WTC11 (cell line): ENCODE measurements around the gene SERPINI2. TPM values are rescaled to one million over a fixed set of nuclear protein-coding genes. Genes with fewer than 3 reads are reported as not detected.

Experiments
- ATAC-seq: fragments of 200-7000 bp; cut with Tn5 transposase; 2 replicates; pipeline ENCODE4 v1.10.0; 2021; ENCODE audit warnings: mild to moderate bottlenecking, moderate library complexity
- CTCF ChIA-PET: fragments of 300-600 bp; sonication (Branson Sonifier 250); formaldehyde crosslinking; loops from one replicate; lab custom pipeline; 2021; ENCODE audit warnings: antibody characterized with exemption; lab: Charles Lee
- POLR2A ChIA-PET: fragments of 350-600 bp; sonication (Branson Sonifier 250); formaldehyde crosslinking; loops from one replicate; lab custom pipeline; 2021; ENCODE audit warnings: antibody characterized with exemption; lab: Charles Lee
- DNase-seq: peaks from one replicate; pipeline ENCODE4 v3.0.0; 2021; ENCODE audit warnings: low spot score
- H3K27ac Mint-ChIP-seq: 2 replicates; pipeline ENCODE4 v1.8.0; 2021; ENCODE audit warnings: mixed read lengths
- H3K27me3 Mint-ChIP-seq: 2 replicates; pipeline ENCODE4 v1.8.0; 2021; ENCODE audit warnings: low read depth, mild to moderate bottlenecking, moderate library complexity, mixed read lengths
- H3K36me3 Mint-ChIP-seq: 2 replicates; pipeline ENCODE4 v1.8.0; 2021; ENCODE audit warnings: mixed read lengths
- H3K4me1 Mint-ChIP-seq: 2 replicates; pipeline ENCODE4 v1.8.0; 2022; ENCODE audit warnings: mixed read lengths
- H3K4me3 Mint-ChIP-seq: 2 replicates; pipeline ENCODE4 v1.8.0; 2021; ENCODE audit warnings: mild to moderate bottlenecking, moderate library complexity, mixed read lengths
- H3K9me3 Mint-ChIP-seq: 2 replicates; pipeline ENCODE4 v1.8.0; 2021; ENCODE audit warnings: mixed read lengths
- CREB1 ChIP-seq: sonication (generic); formaldehyde crosslinking; IDR thresholded peaks from 2 replicates; pipeline ENCODE4 v1.8.0; 2023; ENCODE audit warnings: mild to moderate bottlenecking, missing genetic modification reagents
- ESRRA ChIP-seq: sonication (generic); formaldehyde crosslinking; IDR thresholded peaks from 2 replicates; pipeline ENCODE4 v1.8.1; 2022; ENCODE audit warnings: mild to moderate bottlenecking, missing genetic modification reagents, borderline replicate concordance
- FOXK1 ChIP-seq: sonication (generic); formaldehyde crosslinking; IDR thresholded peaks from 2 replicates; pipeline ENCODE4 v1.8.0; 2022; ENCODE audit warnings: mild to moderate bottlenecking, moderate library complexity, missing genetic modification reagents
- GRHL2 ChIP-seq: fragments of 250-450 bp; sonication (Bioruptor Pico); IDR thresholded peaks from 2 replicates; pipeline ENCODE4 v1.8.0; 2022; ENCODE audit warnings: mild to moderate bottlenecking, moderate library complexity; ENCODE audit not compliant: insufficient replicate concordance, severe bottlenecking
- GTF2I ChIP-seq: fragments of 250-450 bp; sonication (Bioruptor Pico); conservative IDR thresholded peaks from 2 replicates; pipeline ENCODE4 v1.4.0; 2021; ENCODE audit warnings: mild to moderate bottlenecking
- JAZF1 ChIP-seq: fragments of 250-450 bp; sonication (Bioruptor Pico); IDR thresholded peaks from 2 replicates; pipeline ENCODE4 v1.9.0; 2021; ENCODE audit warnings: moderate library complexity, mild to moderate bottlenecking, inconsistent platforms
- KAT7 ChIP-seq: sonication (generic); formaldehyde crosslinking; IDR thresholded peaks from 2 replicates; pipeline ENCODE4 v1.8.1; 2023; ENCODE audit warnings: missing genetic modification reagents, mild to moderate bottlenecking, borderline replicate concordance
- NFYB ChIP-seq: sonication (generic); formaldehyde crosslinking; conservative IDR thresholded peaks from 2 replicates; pipeline ENCODE4 v1.8.0; 2022; ENCODE audit warnings: low read depth, missing genetic modification reagents
- RORB ChIP-seq: fragments of 250-450 bp; sonication (Bioruptor Pico); IDR thresholded peaks from 2 replicates; pipeline ENCODE4 v1.9.0; 2021; ENCODE audit warnings: mild to moderate bottlenecking
- ZBTB21 ChIP-seq: sonication (generic); formaldehyde crosslinking; IDR thresholded peaks from 2 replicates; pipeline ENCODE4 v1.8.1; 2023; ENCODE audit warnings: mild to moderate bottlenecking, missing genetic modification reagents, borderline replicate concordance
- ZNF121 ChIP-seq: sonication (generic); formaldehyde crosslinking; IDR thresholded peaks from 2 replicates; pipeline ENCODE4 v1.8.0; 2023; ENCODE audit warnings: missing genetic modification reagents
- ZNF263 ChIP-seq: sonication (generic); formaldehyde crosslinking; IDR thresholded peaks from 2 replicates; pipeline ENCODE4 v1.8.1; 2022; ENCODE audit warnings: low read depth, mild to moderate bottlenecking, moderate library complexity, missing genetic modification reagents
- ZNF317 ChIP-seq: sonication (generic); formaldehyde crosslinking; IDR thresholded peaks from 2 replicates; pipeline ENCODE4 v1.8.1; 2023; ENCODE audit warnings: low read depth, mild to moderate bottlenecking, moderate library complexity, missing genetic modification reagents, borderline replicate concordance
- ZNF671 ChIP-seq: fragments of 250-450 bp; sonication (Bioruptor Pico); IDR thresholded peaks from 2 replicates; pipeline ENCODE4 v1.8.0; 2021; ENCODE audit warnings: mild to moderate bottlenecking
- total RNA-seq: library from RNA; stranded (reverse); gene quantifications from 3 replicates; pipeline ENCODE4 v1.2.3, GENCODE V29; 2021
- TF ChIP-seq, protein P1 (sequence below): fragments of 250-450 bp; sonication (Bioruptor Pico); conservative IDR thresholded peaks from 2 replicates; pipeline ENCODE4 v1.9.0; 2021; ENCODE audit warnings: mild to moderate bottlenecking
- TF ChIP-seq, protein P2 (sequence below): sonication (generic); formaldehyde crosslinking; conservative IDR thresholded peaks from 2 replicates; pipeline ENCODE4 v1.8.1; 2023; ENCODE audit warnings: mild to moderate bottlenecking, low read depth, missing genetic modification reagents, moderate library complexity
- TF ChIP-seq, protein P3 (sequence below): sonication (generic); formaldehyde crosslinking; IDR thresholded peaks from 2 replicates; pipeline ENCODE4 v1.8.1; 2022; ENCODE audit warnings: low read depth, missing genetic modification reagents, borderline replicate concordance
- TF ChIP-seq, protein P4 (sequence below): fragments of 200-600 bp; IDR thresholded peaks from 2 replicates; pipeline ENCODE4 v1.8.0; 2022; ENCODE audit warnings: antibody characterized with exemption
- TF ChIP-seq, protein P5 (sequence below): sonication (generic); formaldehyde crosslinking; IDR thresholded peaks from 2 replicates; pipeline ENCODE4 v1.8.0; 2022; ENCODE audit warnings: mild to moderate bottlenecking, missing genetic modification reagents
- TF ChIP-seq, protein P6 (sequence below): sonication (generic); formaldehyde crosslinking; IDR thresholded peaks from 2 replicates; pipeline ENCODE4 v1.8.1; 2023; ENCODE audit warnings: mild to moderate bottlenecking, missing genetic modification reagents
- TF ChIP-seq, protein P7 (sequence below): sonication (generic); formaldehyde crosslinking; IDR thresholded peaks from 2 replicates; pipeline ENCODE4 v1.8.1; 2022; ENCODE audit warnings: low read depth, mild to moderate bottlenecking, moderate library complexity, missing genetic modification reagents, borderline replicate concordance

Gene SERPINI2
- total RNA-seq, 1 experiment from 2014 or later: not detected

DNA sequence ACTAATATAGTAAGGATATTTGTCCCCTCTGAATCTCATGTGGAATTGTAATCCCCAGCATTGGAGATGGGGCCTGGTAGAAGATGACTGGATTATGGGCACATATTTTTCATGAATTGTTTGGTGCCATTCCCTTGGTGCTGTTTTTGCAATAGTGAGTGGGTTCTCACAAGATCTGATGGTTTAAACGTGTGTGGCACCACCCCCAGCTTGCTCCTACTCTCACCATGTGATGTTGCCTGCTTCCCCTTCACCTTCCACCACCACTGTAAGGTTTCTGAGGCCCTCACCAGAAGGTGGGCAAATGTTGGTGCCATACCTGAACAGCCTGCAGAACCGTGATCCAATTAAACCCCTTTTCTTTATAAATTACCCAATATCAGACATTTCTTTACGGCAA, 28.1 kb upstream of the SERPINI2 start (continued):
- TF ChIP-seq, protein P1, sequence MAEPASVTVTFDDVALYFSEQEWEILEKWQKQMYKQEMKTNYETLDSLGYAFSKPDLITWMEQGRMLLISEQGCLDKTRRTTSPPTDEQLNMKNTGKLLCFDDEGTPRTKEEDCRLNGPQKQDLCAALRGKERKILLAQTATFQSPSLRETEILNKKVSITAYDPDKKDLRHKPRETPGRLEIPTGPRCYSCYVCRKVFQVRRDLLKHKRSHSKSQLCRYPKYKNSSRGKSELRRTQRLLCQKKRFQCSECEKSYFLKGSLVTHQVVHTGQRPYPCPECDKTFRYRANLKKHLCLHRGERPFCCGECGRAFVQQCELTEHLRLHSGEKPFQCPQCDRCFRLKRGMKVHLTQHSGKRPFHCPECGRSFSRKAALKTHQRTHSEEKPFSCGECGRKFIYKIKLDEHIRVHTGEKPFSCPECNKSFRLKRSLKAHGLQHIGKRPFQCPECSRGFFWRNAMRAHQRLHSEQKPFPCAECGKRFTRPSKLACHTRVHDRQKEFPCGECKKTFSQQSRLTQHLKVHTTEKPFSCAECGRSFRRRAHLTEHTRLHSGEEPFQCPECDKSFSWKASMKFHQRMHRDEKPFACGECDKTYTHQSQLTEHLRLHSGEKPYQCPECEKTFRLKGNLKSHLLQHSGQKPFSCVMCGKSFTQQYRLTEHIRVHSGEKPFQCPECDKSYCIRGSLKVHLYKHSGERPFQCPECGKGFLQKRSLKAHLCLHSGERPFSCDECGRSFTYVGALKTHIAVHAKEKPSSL: no peak
- TF ChIP-seq ZBTB21 (no peak), ZNF263 (no peak), GTF2I (CRISPR knock-in tag) (no peak), NFYB (no peak), GRHL2 (no peak), ZNF317 (CRISPR knock-in tag) (no peak), FOXK1 (no peak)
- TF ChIP-seq, protein P2, sequence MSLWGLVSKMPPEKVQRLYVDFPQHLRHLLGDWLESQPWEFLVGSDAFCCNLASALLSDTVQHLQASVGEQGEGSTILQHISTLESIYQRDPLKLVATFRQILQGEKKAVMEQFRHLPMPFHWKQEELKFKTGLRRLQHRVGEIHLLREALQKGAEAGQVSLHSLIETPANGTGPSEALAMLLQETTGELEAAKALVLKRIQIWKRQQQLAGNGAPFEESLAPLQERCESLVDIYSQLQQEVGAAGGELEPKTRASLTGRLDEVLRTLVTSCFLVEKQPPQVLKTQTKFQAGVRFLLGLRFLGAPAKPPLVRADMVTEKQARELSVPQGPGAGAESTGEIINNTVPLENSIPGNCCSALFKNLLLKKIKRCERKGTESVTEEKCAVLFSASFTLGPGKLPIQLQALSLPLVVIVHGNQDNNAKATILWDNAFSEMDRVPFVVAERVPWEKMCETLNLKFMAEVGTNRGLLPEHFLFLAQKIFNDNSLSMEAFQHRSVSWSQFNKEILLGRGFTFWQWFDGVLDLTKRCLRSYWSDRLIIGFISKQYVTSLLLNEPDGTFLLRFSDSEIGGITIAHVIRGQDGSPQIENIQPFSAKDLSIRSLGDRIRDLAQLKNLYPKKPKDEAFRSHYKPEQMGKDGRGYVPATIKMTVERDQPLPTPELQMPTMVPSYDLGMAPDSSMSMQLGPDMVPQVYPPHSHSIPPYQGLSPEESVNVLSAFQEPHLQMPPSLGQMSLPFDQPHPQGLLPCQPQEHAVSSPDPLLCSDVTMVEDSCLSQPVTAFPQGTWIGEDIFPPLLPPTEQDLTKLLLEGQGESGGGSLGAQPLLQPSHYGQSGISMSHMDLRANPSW: no peak

DNA sequence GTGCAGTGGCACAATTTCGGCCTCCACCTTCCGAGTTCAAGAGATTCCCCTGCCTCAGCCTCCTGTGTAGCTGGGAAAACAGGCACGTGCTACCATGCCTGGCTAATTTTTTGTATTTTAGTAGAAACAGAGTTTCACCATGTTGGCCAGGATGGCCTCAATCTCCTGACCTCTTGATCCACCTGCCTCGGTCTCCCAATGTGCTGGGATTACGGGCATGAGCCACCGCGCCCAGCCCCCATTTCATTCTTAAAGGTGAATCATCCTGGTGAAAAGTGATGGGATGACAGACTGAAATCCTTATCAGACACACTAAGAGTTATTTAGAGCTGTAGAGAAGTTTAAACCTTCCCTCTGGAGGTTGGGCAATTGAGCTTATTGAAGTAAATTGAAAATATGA, 24.1 kb upstream of the SERPINI2 start:
- H3K27ac Mint-ChIP-seq: no peak overlapping the region
- 0 out of 2 replicates have a peak, but pooled peaks cover 5% of the 10 kb centered on the region for H3K9me3 Mint-ChIP-seq
- DNase-seq (no peak), ATAC-seq (no peak)
- H3K4me1 Mint-ChIP-seq: 0 out of 2 replicates have a peak, but pooled peaks cover 6% of the 10 kb centered on the region
- H3K4me3 Mint-ChIP-seq: no peak overlapping the region
- CTCF ChIA-PET: no interaction called here
- no peaks in the 10 kb centered on the region; the same call in 1 of the 2 replicates for H3K27me3 Mint-ChIP-seq
- POLR2A ChIA-PET: no interaction called here
- no peak for TF ChIP-seq ESRRA (CRISPR knock-in tag)
- TF ChIP-seq RORB (CRISPR knock-in tag): no peak
- TF ChIP-seq, protein P3, sequence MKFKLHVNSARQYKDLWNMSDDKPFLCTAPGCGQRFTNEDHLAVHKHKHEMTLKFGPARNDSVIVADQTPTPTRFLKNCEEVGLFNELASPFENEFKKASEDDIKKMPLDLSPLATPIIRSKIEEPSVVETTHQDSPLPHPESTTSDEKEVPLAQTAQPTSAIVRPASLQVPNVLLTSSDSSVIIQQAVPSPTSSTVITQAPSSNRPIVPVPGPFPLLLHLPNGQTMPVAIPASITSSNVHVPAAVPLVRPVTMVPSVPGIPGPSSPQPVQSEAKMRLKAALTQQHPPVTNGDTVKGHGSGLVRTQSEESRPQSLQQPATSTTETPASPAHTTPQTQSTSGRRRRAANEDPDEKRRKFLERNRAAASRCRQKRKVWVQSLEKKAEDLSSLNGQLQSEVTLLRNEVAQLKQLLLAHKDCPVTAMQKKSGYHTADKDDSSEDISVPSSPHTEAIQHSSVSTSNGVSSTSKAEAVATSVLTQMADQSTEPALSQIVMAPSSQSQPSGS (CRISPR knock-in tag): no peak
- TF ChIP-seq, all 79 proteins: peak for 0
- no peaks in the 10 kb centered on the region for H3K36me3 Mint-ChIP-seq

DNA sequence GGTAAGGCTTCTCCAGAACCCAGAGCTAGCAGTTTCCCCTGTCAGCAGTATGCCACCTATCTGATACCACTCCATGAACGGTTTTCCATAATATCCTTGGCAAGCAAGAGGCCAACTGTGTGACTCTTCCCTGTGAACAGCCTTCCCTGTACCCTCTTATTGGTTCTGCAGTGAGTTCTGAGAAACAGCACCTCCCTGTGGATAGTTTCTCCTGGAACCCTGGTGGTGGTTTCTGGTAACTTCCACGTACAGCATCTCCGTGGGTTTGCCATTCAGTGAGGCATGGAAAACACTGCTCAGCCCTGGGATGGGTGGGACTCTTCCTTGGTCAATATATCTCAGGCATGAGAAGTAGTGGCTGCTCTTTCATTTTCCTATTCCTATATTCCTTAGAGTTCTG, 19.4 kb upstream of the SERPINI2 start:
- Mint-ChIP-seq H3K27me3 (peaks cover 3% of the 10 kb centered on the region), H3K9me3 (no peaks in the 10 kb centered on the region)
- ATAC-seq: peak; percentile 96

More for the DNA sequence above, 19.4 kb upstream of the SERPINI2 start:
- ChIA-PET CTCF (interaction anchor here (0.6 to 2.9 kb wide), 5 partner anchors 86 to 1322 kb away, joined by 3 to 20 read pairs (median 4); partner anchors contain the start of gene ZBBX), POLR2A (no interaction called here)
- Mint-ChIP-seq H3K4me1 (peaks cover 28% of the 10 kb centered on the region), H3K27ac (no peak overlapping the region; the same call in 1 of the 2 replicates), H3K4me3 (no peak overlapping the region), H3K36me3 (no peaks in the 10 kb centered on the region)
- TF ChIP-seq KAT7 (CRISPR knock-in tag) (no peak), ZNF121 (CRISPR knock-in tag) (no peak), ZNF671 (CRISPR knock-in tag) (no peak), CREB1 (CRISPR knock-in tag) (no peak), JAZF1 (no peak)
- TF ChIP-seq, protein P4, sequence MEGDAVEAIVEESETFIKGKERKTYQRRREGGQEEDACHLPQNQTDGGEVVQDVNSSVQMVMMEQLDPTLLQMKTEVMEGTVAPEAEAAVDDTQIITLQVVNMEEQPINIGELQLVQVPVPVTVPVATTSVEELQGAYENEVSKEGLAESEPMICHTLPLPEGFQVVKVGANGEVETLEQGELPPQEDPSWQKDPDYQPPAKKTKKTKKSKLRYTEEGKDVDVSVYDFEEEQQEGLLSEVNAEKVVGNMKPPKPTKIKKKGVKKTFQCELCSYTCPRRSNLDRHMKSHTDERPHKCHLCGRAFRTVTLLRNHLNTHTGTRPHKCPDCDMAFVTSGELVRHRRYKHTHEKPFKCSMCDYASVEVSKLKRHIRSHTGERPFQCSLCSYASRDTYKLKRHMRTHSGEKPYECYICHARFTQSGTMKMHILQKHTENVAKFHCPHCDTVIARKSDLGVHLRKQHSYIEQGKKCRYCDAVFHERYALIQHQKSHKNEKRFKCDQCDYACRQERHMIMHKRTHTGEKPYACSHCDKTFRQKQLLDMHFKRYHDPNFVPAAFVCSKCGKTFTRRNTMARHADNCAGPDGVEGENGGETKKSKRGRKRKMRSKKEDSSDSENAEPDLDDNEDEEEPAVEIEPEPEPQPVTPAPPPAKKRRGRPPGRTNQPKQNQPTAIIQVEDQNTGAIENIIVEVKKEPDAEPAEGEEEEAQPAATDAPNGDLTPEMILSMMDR: peak; percentile 38; the same call in 1 of the 2 replicates
- TF ChIP-seq, protein P5, sequence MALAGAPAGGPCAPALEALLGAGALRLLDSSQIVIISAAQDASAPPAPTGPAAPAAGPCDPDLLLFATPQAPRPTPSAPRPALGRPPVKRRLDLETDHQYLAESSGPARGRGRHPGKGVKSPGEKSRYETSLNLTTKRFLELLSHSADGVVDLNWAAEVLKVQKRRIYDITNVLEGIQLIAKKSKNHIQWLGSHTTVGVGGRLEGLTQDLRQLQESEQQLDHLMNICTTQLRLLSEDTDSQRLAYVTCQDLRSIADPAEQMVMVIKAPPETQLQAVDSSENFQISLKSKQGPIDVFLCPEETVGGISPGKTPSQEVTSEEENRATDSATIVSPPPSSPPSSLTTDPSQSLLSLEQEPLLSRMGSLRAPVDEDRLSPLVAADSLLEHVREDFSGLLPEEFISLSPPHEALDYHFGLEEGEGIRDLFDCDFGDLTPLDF: no peak
- TF ChIP-seq, protein P6, sequence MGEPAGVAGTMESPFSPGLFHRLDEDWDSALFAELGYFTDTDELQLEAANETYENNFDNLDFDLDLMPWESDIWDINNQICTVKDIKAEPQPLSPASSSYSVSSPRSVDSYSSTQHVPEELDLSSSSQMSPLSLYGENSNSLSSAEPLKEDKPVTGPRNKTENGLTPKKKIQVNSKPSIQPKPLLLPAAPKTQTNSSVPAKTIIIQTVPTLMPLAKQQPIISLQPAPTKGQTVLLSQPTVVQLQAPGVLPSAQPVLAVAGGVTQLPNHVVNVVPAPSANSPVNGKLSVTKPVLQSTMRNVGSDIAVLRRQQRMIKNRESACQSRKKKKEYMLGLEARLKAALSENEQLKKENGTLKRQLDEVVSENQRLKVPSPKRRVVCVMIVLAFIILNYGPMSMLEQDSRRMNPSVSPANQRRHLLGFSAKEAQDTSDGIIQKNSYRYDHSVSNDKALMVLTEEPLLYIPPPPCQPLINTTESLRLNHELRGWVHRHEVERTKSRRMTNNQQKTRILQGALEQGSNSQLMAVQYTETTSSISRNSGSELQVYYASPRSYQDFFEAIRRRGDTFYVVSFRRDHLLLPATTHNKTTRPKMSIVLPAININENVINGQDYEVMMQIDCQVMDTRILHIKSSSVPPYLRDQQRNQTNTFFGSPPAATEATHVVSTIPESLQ: no peak
- TF ChIP-seq, protein P7, sequence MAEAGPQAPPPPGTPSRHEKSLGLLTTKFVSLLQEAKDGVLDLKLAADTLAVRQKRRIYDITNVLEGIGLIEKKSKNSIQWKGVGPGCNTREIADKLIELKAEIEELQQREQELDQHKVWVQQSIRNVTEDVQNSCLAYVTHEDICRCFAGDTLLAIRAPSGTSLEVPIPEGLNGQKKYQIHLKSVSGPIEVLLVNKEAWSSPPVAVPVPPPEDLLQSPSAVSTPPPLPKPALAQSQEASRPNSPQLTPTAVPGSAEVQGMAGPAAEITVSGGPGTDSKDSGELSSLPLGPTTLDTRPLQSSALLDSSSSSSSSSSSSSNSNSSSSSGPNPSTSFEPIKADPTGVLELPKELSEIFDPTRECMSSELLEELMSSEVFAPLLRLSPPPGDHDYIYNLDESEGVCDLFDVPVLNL (CRISPR knock-in tag): no peak
- DNase-seq: peak; percentile 57
